22Rv1 (cell line): Measurements from ENCODE around the gene KIDINS220.

Source experiments
- CTCF ChIP-seq: fragments of 450-650 bp; IDR thresholded peaks from 2 replicates; pipeline ENCODE4 v1.5.1; 2017; ENCODE audit warnings: mild to moderate bottlenecking
- ZFX ChIP-seq: fragments of 450-650 bp; IDR thresholded peaks from 2 replicates; pipeline ENCODE4 v1.6.1; 2017; ENCODE audit warnings: antibody characterized with exemption, borderline replicate concordance

- TF ChIP-seq CTCF (no peak), ZFX (no peak)
These were observed 57.4 kb downstream of the KIDINS220 start for GRCh38 chr2:8779795-8780671.
